Activated CD8-positive, alpha-beta T cell treated with anti-CD3 and anti-CD28 coated beads for 36 hours (primary cell): ENCODE measurements around the gene MCF2L2. TPM values are rescaled to one million over a fixed set of nuclear protein-coding genes. Genes with fewer than 3 reads are reported as not detected.

Experiments used
- ATAC-seq: fragments of 200-7000 bp; cut with Tn5 transposase; one replicate; pipeline ENCODE4 v1.10.0; 2021; ENCODE audit warnings: mild to moderate bottlenecking, moderate library complexity
- CTCF ChIA-PET: fragments of 350-600 bp; sonication (Branson Sonifier 250); formaldehyde crosslinking; loops from one replicate; lab custom pipeline; 2021; ENCODE audit warnings: antibody characterized with exemption; lab: Charles Lee
- POLR2A ChIA-PET: fragments of 350-600 bp; sonication (Branson Sonifier 250); formaldehyde crosslinking; loops from one replicate; lab custom pipeline; 2021; ENCODE audit warnings: antibody characterized with exemption; lab: Charles Lee
- DNase-seq: peaks from one replicate; pipeline ENCODE4 v3.0.0-alpha.2; 2020
- H3K27ac Mint-ChIP-seq: one replicate; pipeline ENCODE4 v1.8.0; 2021; ENCODE audit warnings: mild to moderate bottlenecking, mixed read lengths
- H3K27me3 Mint-ChIP-seq: one replicate; pipeline ENCODE4 v1.8.0; 2021; ENCODE audit warnings: mixed read lengths
- H3K36me3 Mint-ChIP-seq: one replicate; pipeline ENCODE4 v1.8.0; 2021; ENCODE audit warnings: low read depth, mixed read lengths
- H3K4me1 Mint-ChIP-seq: one replicate; pipeline ENCODE4 v1.8.0; 2021; ENCODE audit warnings: low read depth, mixed read lengths
- H3K4me3 Mint-ChIP-seq: one replicate; pipeline ENCODE4 v1.8.0; 2021; ENCODE audit warnings: mild to moderate bottlenecking, moderate library complexity, mixed read lengths
- H3K9me3 Mint-ChIP-seq: one replicate; pipeline ENCODE4 v1.8.0; 2021; ENCODE audit warnings: mixed read lengths
- intact Hi-C: fragments of 100-400 bp; cut with micrococcal nuclease; formaldehyde crosslinking; loops from one replicate; pipeline ENCODE4 v1.10.0; 2022
- total RNA-seq, 2 experiments: library from RNA; stranded (reverse); gene quantifications; one replicate each; pipeline ENCODE4 v1.2.3, GENCODE V29; 2021
- TF ChIP-seq, protein P1 (sequence below): fragments of 200-600 bp; IDR thresholded peaks from one replicate; pipeline ENCODE4 v1.8.0; 2022; ENCODE audit warnings: antibody characterized with exemption, mild to moderate bottlenecking

Gene MCF2L2
- total RNA-seq, 2 experiments from 2014 or later, result 3.5 to 3.7 TPM

DNA sequence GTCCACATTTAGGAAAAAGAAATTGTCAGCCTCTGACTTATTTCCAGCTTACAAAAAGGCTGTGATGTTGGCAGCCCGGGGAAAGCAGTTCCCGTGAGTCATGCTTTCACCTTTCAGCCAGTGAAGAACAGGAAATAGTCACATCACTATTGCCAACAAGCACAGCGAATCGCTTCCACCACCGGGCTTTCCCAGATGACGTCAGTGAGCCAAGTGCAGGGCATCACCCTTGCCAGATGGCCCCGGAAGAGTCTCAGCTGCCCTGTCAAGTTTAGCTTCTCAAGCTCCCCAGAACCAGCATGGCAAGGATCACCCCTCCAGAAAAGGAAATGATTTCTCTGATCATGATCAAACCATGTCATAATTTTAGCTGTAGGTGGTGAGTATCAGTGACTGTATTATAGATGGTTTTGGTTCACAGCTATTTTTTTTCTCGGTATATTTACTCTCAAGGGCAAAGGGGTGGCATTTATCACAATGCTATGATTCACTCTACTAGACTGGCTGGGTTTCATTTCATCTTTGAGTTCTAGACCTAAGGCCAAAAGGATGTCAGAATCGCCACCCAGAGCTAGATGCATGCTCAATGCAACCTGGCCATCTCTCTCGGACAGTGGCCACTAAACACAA is 142.5 kb downstream of the MCF2L2 start:
- Mint-ChIP-seq H3K27ac (peak overlapping the region; percentile 97), H3K4me1 (peaks cover 40% of the 10 kb centered on the region), H3K27me3 (no peaks in the 10 kb centered on the region), H3K36me3 (peaks cover 8% of the 10 kb centered on the region), H3K4me3 (peak overlapping the region; percentile 61), H3K9me3 (peaks cover 4% of the 10 kb centered on the region)
- intact Hi-C loops, result loop anchor here (1.0 kb wide), 1 partner anchor 20 kb away; no protein-coding TSS in a partner anchor
- DNase-seq (peak; percentile 98), ATAC-seq (peak; percentile 90)
- ChIA-PET CTCF (interaction anchor here (0.6 to 1.9 kb wide), 15 partner anchors 8 to 598 kb away, joined by 3 to 13 read pairs (median 3); partner anchors contain the start of gene PARL), POLR2A (interaction anchor here (0.6 to 2.7 kb wide), 19 partner anchors 9 to 349 kb away, joined by 3 to 19 read pairs (median 4); partner anchors contain the start of genes B3GNT5 and KLHL24)
- TF ChIP-seq, protein P1, sequence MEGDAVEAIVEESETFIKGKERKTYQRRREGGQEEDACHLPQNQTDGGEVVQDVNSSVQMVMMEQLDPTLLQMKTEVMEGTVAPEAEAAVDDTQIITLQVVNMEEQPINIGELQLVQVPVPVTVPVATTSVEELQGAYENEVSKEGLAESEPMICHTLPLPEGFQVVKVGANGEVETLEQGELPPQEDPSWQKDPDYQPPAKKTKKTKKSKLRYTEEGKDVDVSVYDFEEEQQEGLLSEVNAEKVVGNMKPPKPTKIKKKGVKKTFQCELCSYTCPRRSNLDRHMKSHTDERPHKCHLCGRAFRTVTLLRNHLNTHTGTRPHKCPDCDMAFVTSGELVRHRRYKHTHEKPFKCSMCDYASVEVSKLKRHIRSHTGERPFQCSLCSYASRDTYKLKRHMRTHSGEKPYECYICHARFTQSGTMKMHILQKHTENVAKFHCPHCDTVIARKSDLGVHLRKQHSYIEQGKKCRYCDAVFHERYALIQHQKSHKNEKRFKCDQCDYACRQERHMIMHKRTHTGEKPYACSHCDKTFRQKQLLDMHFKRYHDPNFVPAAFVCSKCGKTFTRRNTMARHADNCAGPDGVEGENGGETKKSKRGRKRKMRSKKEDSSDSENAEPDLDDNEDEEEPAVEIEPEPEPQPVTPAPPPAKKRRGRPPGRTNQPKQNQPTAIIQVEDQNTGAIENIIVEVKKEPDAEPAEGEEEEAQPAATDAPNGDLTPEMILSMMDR, result no peak

DNA sequence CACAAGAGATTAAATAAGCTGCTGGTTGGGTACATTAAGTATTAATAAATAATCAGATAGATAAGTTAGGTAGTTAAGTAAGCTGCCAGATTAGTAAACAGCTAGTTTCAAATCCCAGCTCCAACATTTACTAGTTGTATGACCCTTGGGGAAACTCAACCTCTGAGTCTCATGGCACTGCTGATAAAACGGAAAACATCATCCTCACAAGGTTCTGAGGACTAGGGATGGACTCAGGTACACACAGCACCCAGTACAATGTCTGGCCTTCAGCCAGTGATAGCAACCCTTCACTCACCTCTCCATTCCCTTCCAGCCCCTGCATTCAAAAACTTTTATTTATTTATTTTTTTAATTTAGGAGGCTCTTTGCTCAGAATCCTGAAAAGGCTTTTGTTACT is 143.1 kb downstream of the MCF2L2 start:
- ChIA-PET POLR2A (interaction anchor here (0.6 to 2.7 kb wide), 15 partner anchors 9 to 157 kb away, joined by 3 to 19 read pairs (median 4); partner anchors contain the start of gene B3GNT5), CTCF (interaction anchor here (0.6 to 1.9 kb wide), 13 partner anchors 9 to 599 kb away, joined by 3 to 13 read pairs (median 4); partner anchors contain the start of gene PARL)
- Mint-ChIP-seq H3K4me3 (peak overlapping the region; percentile 61), H3K27ac (peak overlapping the region; percentile 97), H3K27me3 (no peaks in the 10 kb centered on the region), H3K9me3 (peaks cover 4% of the 10 kb centered on the region), H3K4me1 (peaks cover 40% of the 10 kb centered on the region), H3K36me3 (peaks cover 8% of the 10 kb centered on the region)
- DNase-seq, result no peak
- no peak for ATAC-seq
- TF ChIP-seq, protein P1, result no peak
- intact Hi-C loops, result loop anchor here (1.0 kb wide), 1 partner anchor 19 kb away; no protein-coding TSS in a partner anchor

DNA sequence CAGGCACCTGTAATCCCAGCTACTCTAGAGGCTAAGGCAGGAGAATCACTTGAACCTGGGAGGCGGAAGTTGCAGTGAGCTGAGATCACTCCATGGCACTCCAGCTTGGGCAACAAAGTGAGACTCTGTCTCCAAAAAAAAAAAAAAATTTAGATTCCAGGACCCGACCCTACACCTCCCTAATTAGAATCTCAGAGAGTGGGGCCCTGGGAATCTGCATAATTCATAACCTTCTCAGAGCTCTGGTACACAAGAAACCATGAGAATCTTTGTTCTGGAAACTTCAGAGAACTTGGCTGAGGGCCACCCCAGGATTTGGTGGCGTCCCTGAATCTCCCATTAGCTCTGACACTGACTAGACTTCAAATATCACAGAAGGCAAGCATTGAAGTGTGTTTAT is 143.8 kb downstream of the MCF2L2 start:
- intact Hi-C loops, result no loop called here
- ATAC-seq (no peak), DNase-seq (no peak)
- H3K4me3 Mint-ChIP-seq, result no peak overlapping the region
- ChIA-PET CTCF (interaction anchor here (0.6 to 1.9 kb wide), 7 partner anchors 13 to 101 kb away, joined by 3 to 13 read pairs (median 4); no protein-coding TSS in a partner anchor), POLR2A (interaction anchor here (1.0 to 2.7 kb wide), 4 partner anchors 8 to 73 kb away, joined by 3 to 19 read pairs (median 5); partner anchors contain the start of gene B3GNT5)
- peaks cover 5% of the 10 kb centered on the region for H3K36me3 Mint-ChIP-seq
- H3K27me3 Mint-ChIP-seq, result no peaks in the 10 kb centered on the region
- H3K27ac Mint-ChIP-seq, result peak overlapping the region; percentile 97
- peaks cover 4% of the 10 kb centered on the region for H3K9me3 Mint-ChIP-seq
- TF ChIP-seq, protein P1, result no peak
- H3K4me1 Mint-ChIP-seq, result peaks cover 40% of the 10 kb centered on the region

DNA sequence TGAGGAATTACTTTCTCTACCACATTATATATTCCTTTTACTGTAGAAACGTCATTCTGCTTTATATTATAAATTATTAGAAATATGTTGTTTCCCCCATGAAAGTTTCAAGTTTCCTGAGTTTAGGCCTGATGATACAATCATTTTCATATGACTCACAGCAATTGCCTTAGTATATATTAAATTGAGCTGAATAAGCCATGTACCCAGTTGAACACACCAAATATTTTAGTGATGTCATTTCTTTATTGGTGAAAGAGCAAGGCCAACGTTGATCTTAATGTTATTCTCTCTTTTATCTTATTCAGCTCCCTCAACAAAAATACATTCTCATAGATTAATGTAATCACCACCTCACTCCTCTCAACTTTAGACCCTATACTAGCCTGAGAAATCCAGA is 144.5 kb downstream of the MCF2L2 start:
- TF ChIP-seq, protein P1, result no peak
- CTCF ChIA-PET, result interaction anchor here (1.8 kb wide), 1 partner anchor 97 kb away, joined by 4 read pairs; no protein-coding TSS in a partner anchor
- Mint-ChIP-seq H3K27ac (peak overlapping the region; percentile 97), H3K27me3 (no peaks in the 10 kb centered on the region), H3K4me3 (no peak overlapping the region), H3K4me1 (peaks cover 40% of the 10 kb centered on the region), H3K36me3 (peaks cover 5% of the 10 kb centered on the region), H3K9me3 (peaks cover 4% of the 10 kb centered on the region)
- POLR2A ChIA-PET, result interaction anchor here (0.7 kb wide), 1 partner anchor 17 kb away, joined by 3 read pairs; no protein-coding TSS in a partner anchor
- intact Hi-C loops, result no loop called here
- DNase-seq, result no peak
- ATAC-seq, result no peak
